Liver (tissue), 9 donors: ENCODE data around the gene FADS1. TPM values are rescaled to one million over a fixed set of nuclear protein-coding genes. Genes with fewer than 3 reads are reported as not detected.

Experiments
- DNase-seq: peaks from one replicate; pipeline ENCODE4 v3.0.0-alpha.2; 2017; ENCODE audit warnings: low spot score
- H3K27ac ChIP-seq, 2 donors: one replicate each; pipeline ENCODE4 v1.7.0; 2013; ENCODE audit warnings: inconsistent platforms in 2 of 2, low read length in 2 of 2, control low read depth in 1 of 2, low read depth in 1 of 2, mild to moderate bottlenecking in 1 of 2
- H3K27me3 ChIP-seq, 4 donors: one replicate each; pipeline versions ENCODE4 v1.6.1 to v1.7.0; 2013; ENCODE audit warnings: low read length in 3 of 4, inconsistent platforms in 1 of 4, mild to moderate bottlenecking in 1 of 4, moderate library complexity in 1 of 4; ENCODE audit not compliant: control insufficient read depth in 4 of 4, insufficient read depth in 4 of 4
- H3K36me3 ChIP-seq, 4 donors: one replicate each; pipeline versions ENCODE4 v1.6.1 to v1.7.0; 2013; ENCODE audit warnings: low read length in 3 of 4, mild to moderate bottlenecking in 3 of 4, low read depth in 1 of 4, moderate library complexity in 1 of 4; ENCODE audit not compliant: control insufficient read depth in 4 of 4, insufficient read depth in 3 of 4
- H3K4me1 ChIP-seq, 4 donors: one replicate each; pipeline versions ENCODE4 v1.6.1 to v1.7.0; 2013; ENCODE audit warnings: low read length in 3 of 4, mild to moderate bottlenecking in 3 of 4, moderate library complexity in 1 of 4; ENCODE audit not compliant: control insufficient read depth in 4 of 4, insufficient read depth in 4 of 4
- H3K4me3 ChIP-seq, 3 donors: one replicate each; pipeline versions ENCODE4 v1.6.1 to v1.7.0; 2013; ENCODE audit warnings: low read length in 3 of 3, control low read depth in 1 of 3, low read depth in 1 of 3, mild to moderate bottlenecking in 1 of 3
- H3K9ac ChIP-seq, 2 donors: one replicate each; pipeline ENCODE4 v1.7.0; 2013; ENCODE audit warnings: low read length in 2 of 2, mild to moderate bottlenecking in 2 of 2, moderate library complexity in 2 of 2, control low read depth in 1 of 2, low read depth in 1 of 2
- H3K9me3 ChIP-seq, 4 donors: one replicate each; pipeline versions ENCODE4 v1.6.1 to v1.7.0; 2013; ENCODE audit warnings: low read length in 3 of 4; ENCODE audit not compliant: control insufficient read depth in 4 of 4
- ATF3 ChIP-seq: IDR thresholded peaks from 2 replicates; pipeline ENCODE4 v1.6.1; 2016; ENCODE audit warnings: antibody characterized with exemption
- CTCF ChIP-seq: fragments of 150-350 bp; IDR thresholded peaks from 2 replicates; pipeline ENCODE4 v1.5.1; 2017; ENCODE audit warnings: improper control_type of control experiment, low read depth, low read length; ENCODE audit not compliant: missing input control
- FOXA1 ChIP-seq: IDR thresholded peaks from 2 replicates; pipeline ENCODE4 v1.6.1; 2016; ENCODE audit warnings: antibody characterized with exemption
- FOXA2 ChIP-seq: IDR thresholded peaks from 2 replicates; pipeline ENCODE4 v1.6.1; 2016; ENCODE audit warnings: antibody characterized with exemption
- HNF4A ChIP-seq, 2 donors: conservative IDR thresholded peaks; 2 replicates each; pipeline ENCODE4 v1.6.1; 2016; ENCODE audit warnings: antibody characterized with exemption in 2 of 2, mild to moderate bottlenecking in 2 of 2
- JUND ChIP-seq, 2 donors: IDR thresholded peaks; 2 replicates each; pipeline ENCODE4 v1.6.1; 2016; ENCODE audit warnings: antibody characterized with exemption in 2 of 2
- MAX ChIP-seq: IDR thresholded peaks from 2 replicates; pipeline ENCODE4 v1.6.1; 2016; ENCODE audit warnings: antibody characterized with exemption
- NR2F2 ChIP-seq: IDR thresholded peaks from 2 replicates; pipeline ENCODE4 v1.6.1; 2016; ENCODE audit warnings: antibody characterized with exemption
- RAD21 ChIP-seq, 2 donors: IDR thresholded peaks; 2 replicates each; pipeline ENCODE4 v1.6.1; 2016; ENCODE audit warnings: antibody characterized with exemption in 2 of 2, mild to moderate bottlenecking in 2 of 2
- REST ChIP-seq: IDR thresholded peaks from 2 replicates; pipeline ENCODE4 v1.6.1; 2016; ENCODE audit warnings: antibody characterized with exemption, mild to moderate bottlenecking
- RXRA ChIP-seq, 2 donors: IDR thresholded peaks; 2 replicates each; pipeline ENCODE4 v1.6.1; 2017 to 2018; ENCODE audit warnings: antibody characterized with exemption in 2 of 2, mild to moderate bottlenecking in 1 of 2
- YY1 ChIP-seq: IDR thresholded peaks from 2 replicates; pipeline ENCODE4 v1.6.1; 2016; ENCODE audit warnings: antibody characterized with exemption, mild to moderate bottlenecking
- ZBTB33 ChIP-seq: IDR thresholded peaks from 2 replicates; pipeline ENCODE4 v1.6.1; 2016; ENCODE audit warnings: antibody characterized with exemption
- WGBS: extraction: QIAGEN DNeasy Blood & Tissue Kit; methylation state at CpG from one replicate; pipeline ENCODE4 v1.1.7; 2013; 5-methylcytosine and 5-hydroxymethylcytosine counted together
- polyA plus RNA-seq, 2 donors: library from polyadenylated mRNA; stranded (reverse) in 1 of 2; unstranded in 1 of 2; fragments of 200-250 nt in 1 of 2; fragments of >200 nt in 1 of 2; fragmentation: Nextera tagmentation in 1 of 2; extraction: Ambion mirVana in 1 of 2; gene quantifications; one replicate each; pipeline versions ENCODE4 v1.2.1 to v1.2.3, GENCODE V29; 2013 to 2015
- total RNA-seq, 2 donors: library from RNA; depleted of rRNA; stranded (reverse); fragments of >200 nt; gene quantifications; one replicate each; pipeline ENCODE4 v1.2.3, GENCODE V29; 2014
- donor health status: healthy.
- donor health status: healthy.
- donor health status: healthy.
- donor health status: healthy.
- donor health status: healthy.

Gene FADS1
- total and polyA plus RNA-seq, 4 donors, result 16.8 to 137 (median 58.7) TPM

- TF ChIP-seq HNF4A (conservative IDR thresholded peaks at IDR 0.05) (no peak), REST (no peak), JUND (IDR thresholded peaks at IDR 0.05) (no peak), FOXA1 (no peak), YY1 (no peak), NR2F2 (no peak), MAX (no peak), RXRA (IDR thresholded peaks at IDR 0.05) (no peak), FOXA2 (no peak), ATF3 (no peak), CTCF (no peak), RAD21 (IDR thresholded peaks at IDR 0.05) (no peak)
- H3K27me3 ChIP-seq, result no peaks in the 10 kb centered on the region
- H3K9me3 ChIP-seq, result no peaks in the 10 kb centered on the region
- DNase-seq, result no peak
- peaks cover 3 to 32% (median 6%) of the 10 kb centered on the region in 4 donors for H3K36me3 ChIP-seq
- no peaks in the 10 kb centered on the region for H3K4me1 ChIP-seq
- no peak overlapping the region for H3K4me3 ChIP-seq
- WGBS, result 93% methylated on average over 18 of the region's 18 CpGs
- H3K9ac ChIP-seq, result no peak overlapping the region
- H3K27ac ChIP-seq, result no peak overlapping the region
Observed at GRCh38 chr11:61866231-61866957, 49.6 kb upstream of the FADS1 start.

GRCh38 chr11:61864814-61865775 lies 48.3 kb upstream of the FADS1 start:
- Histone ChIP-seq H3K9ac (no peak overlapping the region), H3K27me3 (no peaks in the 10 kb centered on the region), H3K4me3 (no peak overlapping the region), H3K36me3 (peaks cover 3 to 33% (median 6%) of the 10 kb centered on the region in 4 donors), H3K9me3 (no peaks in the 10 kb centered on the region), H3K4me1 (no peaks in the 10 kb centered on the region), H3K27ac (no peak overlapping the region)
- DNase-seq, result no peak
- 95% methylated on average over 20 of the region's 20 CpGs for WGBS
- no peak for TF ChIP-seq FOXA2
- TF ChIP-seq REST, result no peak
- no peak for TF ChIP-seq ZBTB33
- no peak for TF ChIP-seq JUND (IDR thresholded peaks at IDR 0.05)
- no peak for TF ChIP-seq MAX
- TF ChIP-seq RXRA (IDR thresholded peaks at IDR 0.05), result no peak
- no peak for TF ChIP-seq FOXA1
- TF ChIP-seq CTCF, result no peak
